ENCODE results near the gene MS4A12. TPM values are rescaled to one million over a fixed set of nuclear protein-coding genes. Genes with fewer than 3 reads are reported as not detected.

The MS4A12 gene
- total and polyA plus RNA-seq, 2 of the 8 experiments (the other 6 are each of a cell fraction or from before 2014, with no cell fraction given): 0.14 to 0.39 TPM

- no peak for TF ChIP-seq CHD7 (IDR thresholded peaks at IDR 0.05; ENCODE audit: insufficient replicate concordance, low read length)
- TF ChIP-seq SIX5 (IDR thresholded peaks at IDR 0.05; ENCODE audit: low read depth, low read length): no peak
- TF ChIP-seq CHD1 (IDR thresholded peaks at IDR 0.05; ENCODE audit: low read depth, low read length): no peak
- TF ChIP-seq MAFK (IDR thresholded peaks at IDR 0.05; ENCODE audit: low read depth, low read length): no peak
- no peak for TF ChIP-seq RAD21 (IDR thresholded peaks at IDR 0.05 in 1 of 2, conservative IDR thresholded peaks at IDR 0.05 in 1 of 2; ENCODE audit: low read depth in 2 of 2, low read length in 2 of 2)
- TF ChIP-seq YY1 (IDR thresholded peaks at IDR 0.05; ENCODE audit: low read depth, low read length): no peak
- no peak for TF ChIP-seq POLR2AphosphoS5 (IDR thresholded peaks at IDR 0.05; ENCODE audit: low read depth, low read length)
- TF ChIP-seq, protein P1, sequence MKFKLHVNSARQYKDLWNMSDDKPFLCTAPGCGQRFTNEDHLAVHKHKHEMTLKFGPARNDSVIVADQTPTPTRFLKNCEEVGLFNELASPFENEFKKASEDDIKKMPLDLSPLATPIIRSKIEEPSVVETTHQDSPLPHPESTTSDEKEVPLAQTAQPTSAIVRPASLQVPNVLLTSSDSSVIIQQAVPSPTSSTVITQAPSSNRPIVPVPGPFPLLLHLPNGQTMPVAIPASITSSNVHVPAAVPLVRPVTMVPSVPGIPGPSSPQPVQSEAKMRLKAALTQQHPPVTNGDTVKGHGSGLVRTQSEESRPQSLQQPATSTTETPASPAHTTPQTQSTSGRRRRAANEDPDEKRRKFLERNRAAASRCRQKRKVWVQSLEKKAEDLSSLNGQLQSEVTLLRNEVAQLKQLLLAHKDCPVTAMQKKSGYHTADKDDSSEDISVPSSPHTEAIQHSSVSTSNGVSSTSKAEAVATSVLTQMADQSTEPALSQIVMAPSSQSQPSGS (IDR thresholded peaks at IDR 0.05; ENCODE audit: low read length): no peak
- no peak for TF ChIP-seq MAX (IDR thresholded peaks at IDR 0.05)
Measured at GRCh38 chr11:60502221-60502775, 9.7 kb downstream of the MS4A12 start (continued).
